HUES64 (cell line): ENCODE results near the gene BLACAT1. TPM values are rescaled to one million over a fixed set of nuclear protein-coding genes. Genes with fewer than 3 reads are reported as not detected.
A peak's percentile ranks its signal among the peaks of the same experiment; 100 is the strongest.

Experiments
- H3K27ac ChIP-seq: 2 replicates; pipeline ENCODE4 v1.7.0; 2013; ENCODE audit warnings: low read depth, low read length, inconsistent platforms
- H3K27me3 ChIP-seq: 2 replicates; pipeline ENCODE4 v1.6.1; 2013; ENCODE audit warnings: mild to moderate bottlenecking, low read length; ENCODE audit not compliant: insufficient read depth
- H3K36me3 ChIP-seq: 2 replicates; pipeline ENCODE4 v1.6.1; 2013; ENCODE audit warnings: mild to moderate bottlenecking, low read length; ENCODE audit not compliant: insufficient read depth
- H3K4me1 ChIP-seq: 2 replicates; pipeline ENCODE4 v1.6.1; 2013; ENCODE audit warnings: mild to moderate bottlenecking, low read length, moderate library complexity; ENCODE audit not compliant: insufficient read depth
- H3K4me3 ChIP-seq: 2 replicates; pipeline ENCODE4 v1.5.1; 2013; ENCODE audit warnings: mild to moderate bottlenecking, low read length, moderate library complexity
- H3K9ac ChIP-seq: 2 replicates; pipeline ENCODE4 v1.6.1; 2013; ENCODE audit warnings: mild to moderate bottlenecking, low read depth, low read length
- H3K9me3 ChIP-seq: 2 replicates; pipeline ENCODE4 v1.6.1; 2013; ENCODE audit warnings: low read depth, low read length; ENCODE audit not compliant: insufficient read depth
- WGBS: fragments of 150-250, 120-280 bp; methylation state at CpG from one replicate; pipeline ENCODE4 v1.1.7; 2013; ENCODE audit warnings: missing lambda C conversion rate; 5-methylcytosine and 5-hydroxymethylcytosine counted together
- polyA plus RNA-seq, 2 experiments: library from polyadenylated mRNA; stranded (reverse); fragments of 50-300 nt; gene quantifications; one replicate each; pipeline ENCODE4 v1.2.3, GENCODE V29; 2013

Gene BLACAT1
- 4.1 TPM for polyA plus RNA-seq (2013, experiment 1 of 2)
- 7.0 TPM for polyA plus RNA-seq (2013, experiment 2 of 2)

GRCh38 chr1:205455581-205456382 lies at the start of gene BLACAT1:
TSS of gene BLACAT1 (minus strand) at chr1:205456045.
- Histone ChIP-seq H3K4me3 (peak within 1 kb of the TSS; percentile 84), H3K9ac (peak within 1 kb of the TSS; percentile 85), H3K4me1 (peaks cover 49% of the 10 kb centered on the region), H3K27ac (peak within 1 kb of the TSS; percentile 82), H3K27me3 (no peaks in the 10 kb centered on the region; the same call in 1 of the 2 replicates), H3K36me3 (peaks cover 9% of the 10 kb centered on the region; the same call in 1 of the 2 replicates), H3K9me3 (no peaks in the 10 kb centered on the region)
- whole genome bisulfite sequencing = under 1% methylated on average over 51 of the region's 53 CpGs

- no peaks in the 10 kb centered on the region for H3K36me3 ChIP-seq
- WGBS = 4% methylated on average over 17 of the region's 18 CpGs
- H3K27me3 ChIP-seq = no peaks in the 10 kb centered on the region
- H3K4me3 ChIP-seq = peak overlapping the region; percentile 90
- peak overlapping the region; percentile 79 for H3K27ac ChIP-seq
- H3K9me3 ChIP-seq = no peaks in the 10 kb centered on the region
- peak overlapping the region; percentile 86 for H3K9ac ChIP-seq
- peaks cover 28% of the 10 kb centered on the region for H3K4me1 ChIP-seq
Observed at GRCh38 chr1:205505076-205505729, 49.4 kb upstream of the BLACAT1 start.

GRCh38 chr1:205504311-205505075 lies 48.6 kb upstream of the BLACAT1 start, which contains the start of gene CDK18:
TSS of gene CDK18 (plus strand) at chr1:205504669. CDS start at chr1:205523168, 18,499 bp downstream.
- Histone ChIP-seq H3K9me3 (no peaks in the 10 kb centered on the region), H3K36me3 (no peaks in the 10 kb centered on the region), H3K4me1 (peaks cover 28% of the 10 kb centered on the region), H3K9ac (peak within 1 kb of the TSS; percentile 86), H3K27ac (peak within 1 kb of the TSS; percentile 79), H3K27me3 (no peaks in the 10 kb centered on the region), H3K4me3 (peak within 1 kb of the TSS; percentile 90)
- 2% methylated on average over 41 of the region's 42 CpGs for WGBS

- no peaks in the 10 kb centered on the region for H3K9me3 ChIP-seq
- 77% methylated on average over 3 of the region's 3 CpGs for WGBS
- H3K9ac ChIP-seq = no peak overlapping the region
- H3K36me3 ChIP-seq = no peaks in the 10 kb centered on the region
- peaks cover 28% of the 10 kb centered on the region for H3K4me1 ChIP-seq
- no peak overlapping the region for H3K27ac ChIP-seq
- H3K27me3 ChIP-seq = no peaks in the 10 kb centered on the region
- no peak overlapping the region for H3K4me3 ChIP-seq
Observed at GRCh38 chr1:205502992-205503391, 47.1 kb upstream of the BLACAT1 start.

- Histone ChIP-seq H3K27me3 (no peaks in the 10 kb centered on the region), H3K36me3 (no peaks in the 10 kb centered on the region), H3K9me3 (no peaks in the 10 kb centered on the region), H3K27ac (no peak overlapping the region), H3K4me1 (peaks cover 28% of the 10 kb centered on the region), H3K9ac (no peak overlapping the region), H3K4me3 (no peak overlapping the region)
- WGBS = 77% methylated on average over 3 of the region's 3 CpGs
Observed at GRCh38 chr1:205502111-205502810, 46.4 kb upstream of the BLACAT1 start.

GRCh38 chr1:205500240-205501233 lies 44.7 kb upstream of the BLACAT1 start:
- WGBS = 39% methylated on average over 9 of the region's 9 CpGs
- Histone ChIP-seq H3K36me3 (no peaks in the 10 kb centered on the region), H3K9me3 (no peaks in the 10 kb centered on the region), H3K9ac (no peak overlapping the region), H3K27ac (no peak overlapping the region), H3K27me3 (no peaks in the 10 kb centered on the region), H3K4me1 (peaks cover 21% of the 10 kb centered on the region), H3K4me3 (no peak overlapping the region)

GRCh38 chr1:205499789-205500188 lies 43.9 kb upstream of the BLACAT1 start:
- H3K36me3 ChIP-seq = no peaks in the 10 kb centered on the region
- peaks cover 27% of the 10 kb centered on the region for H3K4me1 ChIP-seq

GRCh38 chr1:205497351-205497750 lies 41.5 kb upstream of the BLACAT1 start:
- WGBS = 91% methylated on average over 7 of the region's 7 CpGs

More at GRCh38 chr1:205499789-205500188, 43.9 kb upstream of the BLACAT1 start:
- Histone ChIP-seq H3K9ac (no peak overlapping the region), H3K9me3 (no peaks in the 10 kb centered on the region), H3K27ac (no peak overlapping the region), H3K27me3 (no peaks in the 10 kb centered on the region), H3K4me3 (no peak overlapping the region)
- WGBS = 74% methylated on average over 2 of the region's 3 CpGs

GRCh38 chr1:205496661-205497060 lies 40.8 kb upstream of the BLACAT1 start:
- no peak overlapping the region for H3K9ac ChIP-seq
- 81% methylated on average over 1 of the region's 1 CpG for WGBS
- H3K36me3 ChIP-seq = no peaks in the 10 kb centered on the region
- H3K9me3 ChIP-seq = no peaks in the 10 kb centered on the region
- no peak overlapping the region for H3K27ac ChIP-seq
- H3K4me1 ChIP-seq = peaks cover 32% of the 10 kb centered on the region
- no peak overlapping the region for H3K4me3 ChIP-seq
- no peaks in the 10 kb centered on the region for H3K27me3 ChIP-seq

More at GRCh38 chr1:205497351-205497750, 41.5 kb upstream of the BLACAT1 start:
- no peak overlapping the region for H3K9ac ChIP-seq
- H3K27me3 ChIP-seq = no peaks in the 10 kb centered on the region
- H3K4me3 ChIP-seq = no peak overlapping the region
- H3K4me1 ChIP-seq = peaks cover 25% of the 10 kb centered on the region
- no peaks in the 10 kb centered on the region for H3K36me3 ChIP-seq
- no peak overlapping the region for H3K27ac ChIP-seq
- H3K9me3 ChIP-seq = no peaks in the 10 kb centered on the region
